Body of pancreas (tissue), 4 donors: Measurements from ENCODE around the gene FYCO1. TPM values are rescaled to one million over a fixed set of nuclear protein-coding genes. Genes with fewer than 3 reads are reported as not detected.
A peak's percentile ranks its signal among the peaks of the same experiment; 100 is the strongest.
"Not testable (repeated sequence)": the region's sequence is repeated elsewhere in the genome, so short reads cannot be mapped to it uniquely, and the experiment has no call there.

Source experiments
- ATAC-seq: fragments of 150-250 bp; one replicate; pipeline ENCODE4 v1.9.1; 2016
- DNase-seq, 4 donors: peaks; one replicate each; pipeline ENCODE4 v3.0.0-alpha.2; 2019
- H3K27ac ChIP-seq, 4 donors: fragments of 200-600 bp; sonication (generic); 1 replicate in 3 of 4; 2 replicates in 1 of 4; pipeline versions ENCODE4 v1.5.1 to v1.6.1; 2016 to 2019; ENCODE audit warnings: mild to moderate bottlenecking in 1 of 4, mixed read lengths in 1 of 4, moderate library complexity in 1 of 4
- H3K27me3 ChIP-seq, 2 donors: fragments of 200-600 bp; sonication (generic); one replicate each; pipeline ENCODE4 v1.6.0; 2016; ENCODE audit warnings: mild to moderate bottlenecking in 1 of 2
- H3K36me3 ChIP-seq, 2 donors: fragments of 200-600 bp; sonication (generic); replicated peaks in 1 of 2; 2 replicates each; pipeline ENCODE4 v1.5.1; 2016; ENCODE audit warnings: low read depth in 2 of 2; ENCODE audit not compliant: insufficient read depth in 1 of 2
- H3K4me1 ChIP-seq: fragments of 200-600 bp; sonication (generic); one replicate; pipeline ENCODE4 v1.6.0; 2016
- H3K4me3 ChIP-seq, 2 donors: fragments of 200-600 bp; sonication (generic); 1 replicate in 1 of 2; 2 replicates in 1 of 2; pipeline ENCODE4 v1.5.1; 2016 to 2019
- H3K9me3 ChIP-seq, 3 donors: fragments of 200-600 bp; sonication (generic); 1 replicate in 2 of 3; 2 replicates in 1 of 3; pipeline ENCODE4 v1.5.1; 2016
- CTCF ChIP-seq, 7 experiments: fragments of 450-650 bp in 4 of 7; fragments of 200-600 bp in 3 of 7; sonication (generic) in 3 of 7; IDR thresholded peaks; one replicate each; pipeline ENCODE4 v1.5.1; 2016 to 2019; ENCODE audit warnings: antibody characterized with exemption in 7 of 7
- POLR2A ChIP-seq, 3 donors: fragments of 450-650 bp; IDR thresholded peaks; one replicate each; pipeline ENCODE4 v1.6.1; 2016; ENCODE audit warnings: antibody characterized with exemption in 3 of 3, mild to moderate bottlenecking in 2 of 3
- WGBS, 2 donors: methylation state at CpG; one replicate each; pipeline ENCODE4 v1.1.5; 2017; 5-methylcytosine and 5-hydroxymethylcytosine counted together
- intact Hi-C: fragments of 100-400 bp; cut with DNase I; formaldehyde crosslinking; loops from one replicate; pipeline ENCODE4 v1.15.1; 2023
- total RNA-seq, 2 donors: library from RNA; depleted of rRNA; stranded (reverse); fragments of >200 nt; gene quantifications; one replicate each; pipeline ENCODE4 v1.1.0, GENCODE V29; 2016

Gene FYCO1
- total RNA-seq, 2 donors from 2014 or later = 20.0 to 25.4 TPM

- ATAC-seq = peak; percentile 38
Observed at GRCh38 chr3:46006238-46007032, 10.8 kb upstream of the FYCO1 start.

GRCh38 chr3:46003706-46004105 is 8.1 kb upstream of the FYCO1 start:
- intact Hi-C loops, DNase-seq, H3K4me1 ChIP-seq, H3K27me3 ChIP-seq, H3K9me3 ChIP-seq, H3K27ac ChIP-seq, ATAC-seq, H3K4me3 ChIP-seq, H3K36me3 ChIP-seq: not testable (repeated sequence)

More at GRCh38 chr3:46006238-46007032, 10.8 kb upstream of the FYCO1 start:
- Histone ChIP-seq H3K4me1 (no peaks in the 10 kb centered on the region), H3K9me3 (no peaks in the 10 kb centered on the region), H3K27me3 (no peaks in the 10 kb centered on the region), H3K4me3 (no peak overlapping the region), H3K27ac (no peak overlapping the region), H3K36me3 (no peaks in the 10 kb centered on the region)
- TF ChIP-seq CTCF (IDR thresholded peaks at IDR 0.05) (no peak), POLR2A (IDR thresholded peaks at IDR 0.05) (no peak)
- intact Hi-C loops = no loop called here
- WGBS, 2 donors = 76 to 86% methylated on average over 5 of the region's 5 CpGs
- DNase-seq = no peak

- 71 to 77% methylated on average over 2 of the region's 2 CpGs for WGBS, 2 donors
- intact Hi-C loops = no loop called here
- Histone ChIP-seq H3K4me3 (no peak overlapping the region), H3K36me3 (no peaks in the 10 kb centered on the region), H3K9me3 (no peaks in the 10 kb centered on the region), H3K4me1 (peaks cover 1% of the 10 kb centered on the region), H3K27me3 (no peaks in the 10 kb centered on the region), H3K27ac (no peak overlapping the region)
- DNase-seq (no peak), ATAC-seq (no peak)
- no peak for TF ChIP-seq POLR2A (IDR thresholded peaks at IDR 0.05)
- no peak for TF ChIP-seq CTCF (IDR thresholded peaks at IDR 0.05)
Observed at GRCh38 chr3:46001178-46001577, 5.6 kb upstream of the FYCO1 start.

- Histone ChIP-seq H3K36me3 (no peaks in the 10 kb centered on the region), H3K27me3 (no peaks in the 10 kb centered on the region), H3K4me3 (no peak overlapping the region), H3K27ac (no peak overlapping the region), H3K9me3 (no peaks in the 10 kb centered on the region), H3K4me1 (peaks cover 22% of the 10 kb centered on the region)
- intact Hi-C loops = no loop called here
- no peak for DNase-seq
- no peak for ATAC-seq
- 59 to 76% methylated on average over 2 of the region's 2 CpGs for WGBS, 2 donors
- TF ChIP-seq POLR2A (IDR thresholded peaks at IDR 0.05) = no peak
- TF ChIP-seq CTCF (IDR thresholded peaks at IDR 0.05) = no peak
Observed at GRCh38 chr3:45997942-45998341, 2.3 kb upstream of the FYCO1 start.

GRCh38 chr3:45997499-45997898 is 1.9 kb upstream of the FYCO1 start:
- ATAC-seq, H3K36me3 ChIP-seq, intact Hi-C loops, DNase-seq, H3K4me3 ChIP-seq, H3K27me3 ChIP-seq, H3K9me3 ChIP-seq, H3K27ac ChIP-seq: not testable (repeated sequence)
- 89 to 91% methylated on average over 16 to 19 of the region's 19 CpGs for WGBS, 2 donors
- peaks cover 26% of the 10 kb centered on the region for H3K4me1 ChIP-seq
